ENCODE results near the gene UFC1.
A peak's percentile ranks its signal among the peaks of the same experiment; 100 is the strongest.

Gene UFC1

GRCh38 chr1:161158316-161159010, 4.7 kb downstream of the UFC1 start:
- H3K27ac Mint-ChIP-seq, result peak overlapping the region; percentile 97
- H3K36me3 Mint-ChIP-seq, result peaks cover 27 to 57% of the 10 kb centered on the region in 2 donors
- no peaks in the 10 kb centered on the region for H3K27me3 Mint-ChIP-seq
- DNase-seq (no peak), ATAC-seq (replicated peaks) (no peak)
- H3K4me1 Mint-ChIP-seq, result peaks cover 49 to 63% of the 10 kb centered on the region in 2 donors
- H3K4me3 Mint-ChIP-seq, result peak overlapping the region; percentile 93 to 95
- no peaks in the 10 kb centered on the region for H3K9me3 Mint-ChIP-seq

GRCh38 chr1:161159087-161159912, 5.5 kb downstream of the UFC1 start, which contains the start of gene USP21:
Gene USP21, plus strand, starts transcription at chr1:161159500. Its CDS starts 1,141 bp downstream, at chr1:161160641.
- H3K36me3 Mint-ChIP-seq, result peaks cover 30 to 66% of the 10 kb centered on the region in 2 donors
- H3K4me1 Mint-ChIP-seq, result peaks cover 53 to 68% of the 10 kb centered on the region in 2 donors

GRCh38 chr1:161159913-161160243, 6.1 kb downstream of the UFC1 start:
- no peaks in the 10 kb centered on the region for H3K27me3 Mint-ChIP-seq
- ATAC-seq (replicated peaks) (no peak), DNase-seq (no peak)
- H3K27ac Mint-ChIP-seq, result peak overlapping the region; percentile 97
- peak overlapping the region; percentile 93 to 95 for H3K4me3 Mint-ChIP-seq
- H3K4me1 Mint-ChIP-seq, result peaks cover 52 to 68% of the 10 kb centered on the region in 2 donors
- no peaks in the 10 kb centered on the region for H3K9me3 Mint-ChIP-seq
- H3K36me3 Mint-ChIP-seq, result peaks cover 30 to 67% of the 10 kb centered on the region in 2 donors

More at GRCh38 chr1:161159087-161159912, 5.5 kb downstream of the UFC1 start, which contains the start of gene USP21:
- peak within 1 kb of the TSS; percentile 97 for H3K27ac Mint-ChIP-seq
- H3K9me3 Mint-ChIP-seq, result no peaks in the 10 kb centered on the region
- peak; percentile 95 to 97 for ATAC-seq (replicated peaks)
- peak within 1 kb of the TSS; percentile 93 to 95 for H3K4me3 Mint-ChIP-seq
- peak; percentile 85 for DNase-seq
- H3K27me3 Mint-ChIP-seq, result no peaks in the 10 kb centered on the region

DNA sequence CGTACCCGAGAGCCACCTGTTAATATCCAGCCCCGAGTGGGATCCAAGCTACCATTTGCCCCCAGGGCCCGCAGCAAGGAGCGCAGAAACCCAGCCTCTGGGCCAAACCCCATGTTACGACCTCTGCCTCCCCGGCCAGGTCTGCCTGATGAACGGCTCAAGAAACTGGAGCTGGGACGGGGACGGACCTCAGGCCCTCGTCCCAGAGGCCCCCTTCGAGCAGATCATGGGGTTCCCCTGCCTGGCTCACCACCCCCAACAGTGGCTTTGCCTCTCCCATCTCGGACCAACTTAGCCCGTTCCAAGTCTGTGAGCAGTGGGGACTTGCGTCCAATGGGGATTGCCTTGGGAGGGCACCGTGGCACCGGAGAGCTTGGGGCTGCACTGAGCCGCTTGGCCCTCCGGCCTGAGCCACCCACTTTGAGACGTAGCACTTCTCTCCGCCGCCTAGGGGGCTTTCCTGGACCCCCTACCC, 6.9 kb downstream of the UFC1 start:
- Mint-ChIP-seq H3K27ac (peak overlapping the region; percentile 26), H3K9me3 (no peaks in the 10 kb centered on the region), H3K27me3 (no peaks in the 10 kb centered on the region), H3K36me3 (peaks cover 25 to 62% of the 10 kb centered on the region in 2 donors), H3K4me1 (peaks cover 49 to 68% of the 10 kb centered on the region in 2 donors), H3K4me3 (peak overlapping the region; percentile 93 to 95)
- no peak for DNase-seq
- no peak for ATAC-seq (replicated peaks)

- Mint-ChIP-seq H3K36me3 (peaks cover 25 to 61% of the 10 kb centered on the region in 2 donors), H3K4me1 (peaks cover 51 to 72% of the 10 kb centered on the region in 2 donors), H3K27me3 (no peaks in the 10 kb centered on the region), H3K4me3 (peak overlapping the region in 1 of 2 donors; percentile 6), H3K27ac (no peak overlapping the region), H3K9me3 (no peaks in the 10 kb centered on the region)
- ATAC-seq (replicated peaks), result no peak
- DNase-seq, result no peak
Observed at GRCh38 chr1:161161652-161162051, 7.9 kb downstream of the UFC1 start.

- no peak for ATAC-seq (replicated peaks)
- DNase-seq, result no peak
- Mint-ChIP-seq H3K36me3 (peaks cover 22 to 60% of the 10 kb centered on the region in 2 donors), H3K27me3 (no peaks in the 10 kb centered on the region), H3K4me1 (peaks cover 53 to 76% of the 10 kb centered on the region in 2 donors), H3K9me3 (no peaks in the 10 kb centered on the region), H3K27ac (no peak overlapping the region), H3K4me3 (peak overlapping the region in 1 of 2 donors; percentile 6)
Observed at GRCh38 chr1:161162052-161162451, 8.3 kb downstream of the UFC1 start.

DNA sequence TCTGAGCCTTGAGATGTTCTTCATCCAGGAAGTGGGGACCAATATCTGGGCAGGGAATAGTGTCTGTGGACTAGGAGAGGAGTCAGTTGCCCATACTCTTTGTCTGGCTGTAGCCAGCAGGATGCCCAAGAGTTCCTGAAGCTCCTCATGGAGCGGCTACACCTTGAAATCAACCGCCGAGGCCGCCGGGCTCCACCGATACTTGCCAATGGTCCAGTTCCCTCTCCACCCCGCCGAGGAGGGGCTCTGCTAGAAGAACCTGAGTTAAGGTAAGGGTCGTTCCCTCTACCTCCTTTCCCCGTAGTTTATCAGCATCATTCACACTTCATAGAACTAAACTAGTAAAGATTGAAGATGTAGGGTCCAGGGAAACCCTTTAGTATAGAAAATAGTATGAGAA, 9.0 kb downstream of the UFC1 start:
- DNase-seq (no peak), ATAC-seq (replicated peaks) (no peak)
- no peak overlapping the region for H3K4me3 Mint-ChIP-seq
- H3K36me3 Mint-ChIP-seq, result peaks cover 20 to 54% of the 10 kb centered on the region in 2 donors
- H3K27me3 Mint-ChIP-seq, result no peaks in the 10 kb centered on the region
- peaks cover 56 to 82% of the 10 kb centered on the region in 2 donors for H3K4me1 Mint-ChIP-seq
- H3K27ac Mint-ChIP-seq, result no peak overlapping the region
- no peaks in the 10 kb centered on the region for H3K9me3 Mint-ChIP-seq

- DNase-seq (no peak), ATAC-seq (replicated peaks) (no peak)
- Mint-ChIP-seq H3K4me3 (no peak overlapping the region), H3K27ac (peak overlapping the region; percentile 33), H3K9me3 (no peaks in the 10 kb centered on the region), H3K36me3 (peaks cover 23 to 52% of the 10 kb centered on the region in 2 donors), H3K4me1 (peaks cover 58 to 84% of the 10 kb centered on the region in 2 donors), H3K27me3 (no peaks in the 10 kb centered on the region)
Observed at GRCh38 chr1:161163793-161164192, 10.0 kb downstream of the UFC1 start.

DNA sequence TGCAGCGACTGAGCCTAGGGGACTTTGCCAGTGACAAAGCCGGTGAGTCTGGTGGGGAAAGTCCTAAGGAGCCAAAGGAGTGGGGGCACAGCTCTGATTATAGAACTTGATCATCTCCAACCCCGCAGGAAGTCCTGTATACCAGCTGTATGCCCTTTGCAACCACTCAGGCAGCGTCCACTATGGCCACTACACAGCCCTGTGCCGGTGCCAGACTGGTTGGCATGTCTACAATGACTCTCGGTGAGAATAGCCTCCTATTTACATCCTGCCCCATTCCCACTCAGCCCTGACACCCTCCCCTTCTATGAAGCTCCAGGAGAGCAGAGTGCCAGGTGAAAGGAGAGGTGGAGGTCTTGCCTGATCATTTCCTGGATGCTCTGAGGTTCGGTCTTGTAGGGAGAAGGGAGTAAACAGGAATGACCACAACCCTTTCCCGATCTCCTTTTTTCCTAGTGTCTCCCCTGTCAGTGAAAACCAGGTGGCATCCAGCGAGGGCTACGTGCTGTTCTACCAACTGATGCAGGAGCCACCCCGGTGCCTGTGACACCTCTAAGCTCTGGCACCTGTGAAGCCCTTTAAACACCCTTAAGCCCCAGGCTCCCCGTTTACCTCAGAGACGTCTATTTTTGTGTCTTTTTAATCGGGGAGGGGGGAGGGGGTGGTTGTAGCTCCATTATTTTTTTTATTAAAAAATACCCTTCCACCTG, 11.3 kb downstream of the UFC1 start:
- H3K27me3 Mint-ChIP-seq, result no peaks in the 10 kb centered on the region
- peak overlapping the region; percentile 97 for H3K27ac Mint-ChIP-seq
- peaks cover 54 to 71% of the 10 kb centered on the region in 2 donors for H3K4me1 Mint-ChIP-seq
- H3K36me3 Mint-ChIP-seq, result peaks cover 26 to 53% of the 10 kb centered on the region in 2 donors
- H3K4me3 Mint-ChIP-seq, result peak overlapping the region; percentile 31 to 48
- H3K9me3 Mint-ChIP-seq, result no peaks in the 10 kb centered on the region
- ATAC-seq (replicated peaks) (no peak), DNase-seq (no peak)

DNA sequence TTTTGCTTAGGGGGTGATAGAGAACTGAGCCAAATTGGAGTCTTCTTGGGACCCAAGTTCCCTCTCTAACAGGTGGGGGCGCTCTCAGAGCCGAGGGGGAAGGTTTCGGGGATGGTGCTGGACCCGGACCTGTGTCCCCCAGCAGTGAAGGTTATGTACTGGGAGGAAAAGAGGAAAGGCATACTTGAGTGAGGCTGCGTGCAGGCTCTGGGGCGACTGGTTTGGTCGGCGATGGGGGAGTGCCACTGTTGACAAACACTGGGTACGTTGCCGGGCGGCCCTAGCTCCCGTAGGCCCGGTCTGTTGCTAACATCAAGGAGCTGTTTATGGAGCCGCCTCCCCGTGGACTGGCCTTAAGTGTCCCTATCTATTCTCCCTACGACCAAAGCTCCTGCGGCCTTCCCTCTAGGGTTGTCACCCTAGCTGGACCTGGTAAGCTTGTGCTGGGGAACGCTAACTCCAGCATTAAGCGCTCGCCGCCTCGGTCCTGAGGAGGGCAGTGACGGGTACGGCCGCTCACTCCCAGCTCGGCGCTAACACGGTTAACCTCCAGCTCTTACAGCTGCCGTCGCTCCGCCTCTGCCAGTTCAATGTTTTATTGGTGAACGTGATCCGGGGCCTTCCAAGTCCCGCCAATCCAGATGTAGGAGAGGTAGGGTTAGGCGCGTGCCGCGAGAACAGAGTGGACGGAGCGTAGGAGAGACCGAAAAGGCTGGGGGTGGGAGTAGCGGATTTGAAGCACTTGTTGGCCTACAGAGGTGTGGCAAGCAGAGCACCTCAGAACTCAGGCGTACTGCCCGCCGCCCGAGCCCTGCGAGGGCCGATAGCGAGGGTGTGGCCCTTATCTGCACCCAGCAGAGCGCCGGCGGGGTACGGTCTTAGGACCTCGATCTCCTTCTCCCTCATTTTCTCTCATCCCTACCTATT, 12.2 kb downstream of the UFC1 start, which contains the start of gene PPOX:
TSS of gene PPOX (plus strand) at position 685 of the 927 bp plus-strand sequence. CDS start 422 bp downstream, outside the sequence.
- Mint-ChIP-seq H3K27me3 (no peaks in the 10 kb centered on the region), H3K36me3 (peaks cover 27 to 58% of the 10 kb centered on the region in 2 donors), H3K4me1 (peaks cover 48 to 62% of the 10 kb centered on the region in 2 donors), H3K9me3 (no peaks in the 10 kb centered on the region), H3K27ac (peak within 1 kb of the TSS; percentile 97), H3K4me3 (peak within 1 kb of the TSS; percentile 93 to 94)
- ATAC-seq (replicated peaks), result peak; percentile 95 to 96
- peak; percentile 92 for DNase-seq

DNA sequence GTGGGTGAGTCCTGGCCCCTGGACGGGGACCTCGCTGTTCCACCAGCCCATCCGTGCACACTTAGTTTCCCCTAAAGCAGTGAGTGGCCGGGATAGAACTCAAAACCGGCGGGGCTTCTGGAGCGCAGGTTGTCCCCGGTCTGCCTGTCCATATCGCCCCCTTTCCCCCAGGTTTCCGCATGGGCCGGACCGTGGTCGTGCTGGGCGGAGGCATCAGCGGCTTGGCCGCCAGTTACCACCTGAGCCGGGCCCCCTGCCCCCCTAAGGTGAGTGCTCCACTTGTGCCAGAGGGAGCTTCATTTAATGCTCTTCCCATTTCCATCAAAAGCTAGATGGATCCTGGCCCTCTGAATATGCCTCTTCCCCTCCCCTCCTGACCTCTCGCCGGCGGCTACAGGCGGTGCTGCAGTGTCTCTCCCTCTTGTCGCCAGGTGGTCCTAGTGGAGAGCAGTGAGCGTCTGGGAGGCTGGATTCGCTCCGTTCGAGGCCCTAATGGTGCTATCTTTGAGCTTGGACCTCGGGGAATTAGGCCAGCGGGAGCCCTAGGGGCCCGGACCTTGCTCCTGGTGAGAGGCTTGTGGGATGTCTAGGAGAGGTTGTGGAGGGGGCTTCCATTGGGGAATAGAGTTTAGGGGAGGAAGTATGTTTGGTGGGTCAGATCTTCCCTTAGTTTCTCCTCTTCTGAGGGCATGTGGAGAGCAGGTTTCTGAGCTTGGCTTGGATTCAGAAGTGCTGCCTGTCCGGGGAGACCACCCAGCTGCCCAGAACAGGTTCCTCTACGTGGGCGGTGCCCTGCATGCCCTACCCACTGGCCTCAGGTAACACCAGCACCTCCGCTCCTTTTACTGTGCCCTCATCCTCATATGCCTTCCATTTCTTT, 13.1 kb downstream of the UFC1 start:
- Mint-ChIP-seq H3K4me3 (peak overlapping the region; percentile 93 to 94), H3K27me3 (no peaks in the 10 kb centered on the region), H3K27ac (peak overlapping the region; percentile 97), H3K36me3 (peaks cover 31 to 56% of the 10 kb centered on the region in 2 donors), H3K9me3 (no peaks in the 10 kb centered on the region), H3K4me1 (peaks cover 39 to 53% of the 10 kb centered on the region in 2 donors)
- DNase-seq (no peak), ATAC-seq (replicated peaks) (no peak)

GRCh38 chr1:161168906-161169305, 15.1 kb downstream of the UFC1 start:
- H3K36me3 Mint-ChIP-seq, result peaks cover 29 to 58% of the 10 kb centered on the region in 2 donors
- no peak for ATAC-seq (replicated peaks)
- no peaks in the 10 kb centered on the region for H3K27me3 Mint-ChIP-seq
- no peak for DNase-seq
- H3K27ac Mint-ChIP-seq, result peak overlapping the region; percentile 47
- no peaks in the 10 kb centered on the region for H3K9me3 Mint-ChIP-seq
- H3K4me3 Mint-ChIP-seq, result peak overlapping the region in 1 of 2 donors; percentile 13
- H3K4me1 Mint-ChIP-seq, result peaks cover 31 to 50% of the 10 kb centered on the region in 2 donors

Data from stimulated activated naive B cell treated with anti-CD40 and anti-IgM and Interleukin-4, amounts not matched to agents 10 μg/mL and 1 μg/mL and 100 μg/mL, for 72 hours (primary cell).